Neuronal stem cell (in vitro differentiated cells): Measurements from ENCODE around the gene PRR14.

Source experiments
- DNase-seq: peaks from one replicate; pipeline ENCODE4 v3.0.0-alpha.2; 2013; ENCODE audit warnings: low spot score
- H2AFZ ChIP-seq: one replicate; pipeline ENCODE4 v1.6.1; 2013; ENCODE audit warnings: mild to moderate bottlenecking, low read length, inconsistent platforms
- H2AK5ac ChIP-seq: 2 replicates; pipeline ENCODE4 v1.6.1; 2013; ENCODE audit warnings: low read depth, mild to moderate bottlenecking, inconsistent platforms, low read length, moderate library complexity, mixed read lengths
- H2BK120ac ChIP-seq: 2 replicates; pipeline ENCODE4 v1.6.1; 2013; ENCODE audit warnings: low read depth, mild to moderate bottlenecking, inconsistent platforms, low read length, moderate library complexity, mixed read lengths
- H2BK12ac ChIP-seq: one replicate; pipeline ENCODE4 v1.6.1; 2013; ENCODE audit warnings: low read length, inconsistent platforms
- H2BK15ac ChIP-seq: 2 replicates; pipeline ENCODE4 v1.6.1; 2013; ENCODE audit warnings: mild to moderate bottlenecking, low read length, inconsistent platforms, mixed read lengths
- H2BK5ac ChIP-seq: one replicate; pipeline ENCODE4 v1.6.1; 2013; ENCODE audit warnings: inconsistent platforms, mild to moderate bottlenecking, low read length, moderate library complexity
- H3K14ac ChIP-seq: one replicate; pipeline ENCODE4 v1.6.1; 2013; ENCODE audit warnings: low read length, inconsistent platforms
- H3K18ac ChIP-seq: 2 replicates; pipeline ENCODE4 v1.6.1; 2013; ENCODE audit warnings: low read length, inconsistent platforms
- H3K23ac ChIP-seq: 2 replicates; pipeline ENCODE4 v1.6.1; 2013; ENCODE audit warnings: low read depth, mild to moderate bottlenecking, mixed read lengths, low read length, inconsistent platforms; ENCODE audit not compliant: poor library complexity
- H3K27ac ChIP-seq: replicated peaks from 3 replicates; pipeline ENCODE4 v1.5.1; 2013; ENCODE audit warnings: low read length, inconsistent platforms
- H3K27me3 ChIP-seq, 3 experiments: 2 replicates each; pipeline ENCODE4 v1.6.1; 2013; ENCODE audit warnings: low read length in 3 of 3, mild to moderate bottlenecking in 2 of 3, inconsistent platforms in 1 of 3, low read depth in 1 of 3, mixed read lengths in 1 of 3, moderate library complexity in 1 of 3; ENCODE audit not compliant: control insufficient read depth in 3 of 3, insufficient read depth in 3 of 3
- H3K36me3 ChIP-seq, 2 donors: replicated peaks in 1 of 2; 2 replicates each; pipeline ENCODE4 v1.6.1; 2013; ENCODE audit warnings: low read length in 2 of 2; ENCODE audit not compliant: control insufficient read depth in 2 of 2, insufficient read depth in 2 of 2
- H3K4ac ChIP-seq: 2 replicates; pipeline ENCODE4 v1.6.1; 2013; ENCODE audit warnings: inconsistent platforms, mild to moderate bottlenecking, low read length, moderate library complexity
- H3K4me1 ChIP-seq, 2 donors: 1 replicate in 1 of 2; 2 replicates in 1 of 2; pipeline ENCODE4 v1.6.1; 2013; ENCODE audit warnings: low read length in 2 of 2, low read depth in 1 of 2; ENCODE audit not compliant: control insufficient read depth in 2 of 2, insufficient read depth in 1 of 2
- H3K4me2 ChIP-seq: one replicate; pipeline ENCODE4 v1.6.1; 2013; ENCODE audit warnings: mild to moderate bottlenecking, low read length, inconsistent platforms; ENCODE audit not compliant: insufficient read depth, poor library complexity, severe bottlenecking
- H3K4me3 ChIP-seq, 2 donors: 2 replicates each; pipeline ENCODE4 v1.5.1; 2013; ENCODE audit warnings: low read length in 2 of 2, mild to moderate bottlenecking in 2 of 2, inconsistent platforms in 1 of 2, moderate library complexity in 1 of 2
- H3K79me1 ChIP-seq: one replicate; pipeline ENCODE4 v1.6.1; 2013; ENCODE audit warnings: low read depth, mild to moderate bottlenecking, inconsistent platforms, low read length, moderate library complexity
- H3K9ac ChIP-seq: one replicate; pipeline ENCODE4 v1.6.1; 2013; ENCODE audit warnings: mild to moderate bottlenecking, low read depth, low read length, inconsistent platforms; ENCODE audit not compliant: poor library complexity
- H3K9me3 ChIP-seq, 2 donors: replicated peaks in 1 of 2; 2 replicates each; pipeline versions ENCODE3 to v1.6.1; 2013; ENCODE audit warnings: low read length in 2 of 2, mild to moderate bottlenecking in 2 of 2, inconsistent platforms in 1 of 2, low read depth in 1 of 2, mixed read lengths in 1 of 2, moderate library complexity in 1 of 2; ENCODE audit not compliant: control insufficient read depth in 2 of 2, insufficient read depth in 1 of 2
- H4K8ac ChIP-seq: one replicate; pipeline ENCODE4 v1.6.1; 2013; ENCODE audit warnings: low read depth, mild to moderate bottlenecking, inconsistent platforms, low read length, moderate library complexity
- H4K91ac ChIP-seq: one replicate; pipeline ENCODE4 v1.6.1; 2013; ENCODE audit warnings: low read length, low read depth, mild to moderate bottlenecking, inconsistent platforms; ENCODE audit not compliant: poor library complexity
- WGBS, 2 donors: extraction: QIAGEN DNeasy Blood & Tissue Kit; methylation state at CpG; one replicate each; pipeline ENCODE4 v1.1.7; 2013; ENCODE audit warnings: missing lambda C conversion rate in 2 of 2, mixed read lengths in 1 of 2; ENCODE audit not compliant: insufficient read length in 2 of 2, insufficient replicate concordance in 1 of 2; ENCODE audit errors: extremely low coverage in 2 of 2; 5-methylcytosine and 5-hydroxymethylcytosine counted together

PRR14 gene

GRCh38 chr16:30669903-30670824, 19.4 kb downstream of the PRR14 start:
- no peak overlapping the region for H2AK5ac ChIP-seq
- H3K27ac ChIP-seq = no peak overlapping the region
- no peak overlapping the region for H2BK12ac ChIP-seq
- DNase-seq = no peak
- no peak overlapping the region for H3K14ac ChIP-seq
- H3K4me1 ChIP-seq = no peaks in the 10 kb centered on the region
- H3K27me3 ChIP-seq = peaks cover 0 to 3% (median 0%) of the 10 kb centered on the region in 3 experiments
- H2AFZ ChIP-seq = no peak overlapping the region
- H3K9me3 ChIP-seq = peaks cover 0 to 2% of the 10 kb centered on the region in 2 donors
- H3K9ac ChIP-seq = no peak overlapping the region
- H3K4me3 ChIP-seq = no peak overlapping the region
- no peak overlapping the region for H2BK120ac ChIP-seq
- no CpG with 5 or more reads among the region's 14 CpGs for WGBS, 2 donors
- no peak overlapping the region for H3K23ac ChIP-seq
- peaks cover 1% of the 10 kb centered on the region for H3K79me1 ChIP-seq
- no peak overlapping the region for H4K8ac ChIP-seq
- no peak overlapping the region for H3K18ac ChIP-seq
- no peak overlapping the region for H2BK5ac ChIP-seq
- peaks cover 29 to 56% of the 10 kb centered on the region in 2 donors for H3K36me3 ChIP-seq
- H3K4ac ChIP-seq = no peak overlapping the region
- no peak overlapping the region for H4K91ac ChIP-seq
- H3K4me2 ChIP-seq = no peak overlapping the region
- no peak overlapping the region for H2BK15ac ChIP-seq

DNA sequence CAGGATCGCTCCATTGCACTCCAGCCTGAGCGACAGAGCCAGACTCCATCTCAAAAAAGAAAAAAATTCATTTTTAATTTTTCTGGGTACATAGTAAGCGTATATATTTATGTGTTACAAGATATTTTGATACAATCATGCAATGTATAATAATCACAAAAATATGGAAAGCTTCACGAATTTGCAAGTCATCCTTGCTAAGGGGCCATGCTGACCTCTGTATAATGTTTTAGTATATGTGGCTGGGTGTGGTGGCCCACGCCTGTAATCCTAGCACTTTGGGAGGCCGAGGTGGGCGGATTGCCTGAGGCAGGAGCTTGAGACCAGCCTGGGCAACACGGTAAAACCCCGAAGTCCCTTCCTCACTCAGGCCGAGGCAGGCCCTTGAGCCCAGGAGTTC, 24.4 kb downstream of the PRR14 start:
- Histone ChIP-seq H3K23ac (no peak overlapping the region), H2AFZ (no peak overlapping the region), H2BK15ac (no peak overlapping the region), H3K27ac (no peak overlapping the region), H3K18ac (no peak overlapping the region), H3K27me3 (peaks cover 0 to 5% (median 0%) of the 10 kb centered on the region in 3 experiments), H3K4me3 (no peak overlapping the region), H3K9me3 (peaks cover 0 to 2% of the 10 kb centered on the region in 2 donors), H3K79me1 (no peaks in the 10 kb centered on the region), H2BK12ac (no peak overlapping the region), H2BK120ac (no peak overlapping the region), H3K9ac (no peak overlapping the region), H4K91ac (no peak overlapping the region), H3K4me1 (peaks cover 3 to 14% of the 10 kb centered on the region in 2 donors), H3K14ac (no peak overlapping the region), H4K8ac (no peak overlapping the region), H3K36me3 (peaks cover 0 to 10% of the 10 kb centered on the region in 2 donors), H2BK5ac (no peak overlapping the region), H3K4me2 (no peak overlapping the region), H3K4ac (no peak overlapping the region), H2AK5ac (no peak overlapping the region)
- no CpG with 5 or more reads among the region's 10 CpGs for WGBS, 2 donors
- no peak for DNase-seq

DNA sequence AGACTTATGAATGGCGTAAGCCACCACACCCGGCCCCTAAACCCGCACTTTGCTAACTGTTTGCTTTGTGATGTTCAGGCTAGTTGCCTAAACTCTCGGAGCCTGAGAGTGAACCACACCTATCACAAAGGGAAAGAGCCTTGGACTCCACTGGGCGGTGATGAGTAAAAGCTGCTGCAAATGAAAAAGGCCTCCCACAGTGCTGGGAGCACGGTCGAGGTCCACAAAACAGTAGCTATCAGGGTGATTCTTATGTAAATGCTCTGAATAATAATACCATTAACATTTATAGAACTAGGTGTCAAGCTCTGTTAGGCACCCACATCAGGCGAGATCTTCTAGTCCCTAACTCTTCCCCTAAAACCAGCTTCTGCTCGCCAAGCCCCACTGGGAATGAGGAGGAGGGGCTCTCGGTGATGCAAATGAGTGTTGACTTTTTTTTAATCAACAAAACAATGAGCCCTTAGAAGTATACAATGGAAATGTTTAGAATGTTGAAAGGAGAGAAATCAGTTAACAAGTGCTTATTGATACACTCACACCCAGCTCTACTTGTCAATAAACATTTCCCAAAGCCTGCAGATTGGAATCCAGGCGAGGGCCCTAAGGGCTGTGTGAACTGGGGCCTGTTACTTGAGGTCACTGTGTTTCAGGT, 27.3 kb downstream of the PRR14 start:
- Histone ChIP-seq H3K4me1 (peaks cover 3 to 14% of the 10 kb centered on the region in 2 donors), H3K4me2 (no peak overlapping the region), H3K27ac (no peak overlapping the region), H3K4ac (no peak overlapping the region), H3K9ac (no peak overlapping the region), H3K23ac (no peak overlapping the region), H2AFZ (peak overlapping the region; percentile 80), H2BK15ac (no peak overlapping the region), H2BK120ac (no peak overlapping the region), H4K8ac (no peak overlapping the region), H3K14ac (no peak overlapping the region), H2BK12ac (no peak overlapping the region), H3K36me3 (no peaks in the 10 kb centered on the region), H2BK5ac (no peak overlapping the region), H3K79me1 (no peaks in the 10 kb centered on the region), H3K9me3 (peaks cover 0 to 2% of the 10 kb centered on the region in 2 donors), H3K4me3 (no peak overlapping the region), H3K27me3 (peaks cover 0 to 7% (median 0%) of the 10 kb centered on the region in 3 experiments), H2AK5ac (no peak overlapping the region), H3K18ac (no peak overlapping the region), H4K91ac (no peak overlapping the region)
- WGBS, 2 donors = no CpG with 5 or more reads among the region's 11 CpGs
- DNase-seq = no peak

DNA sequence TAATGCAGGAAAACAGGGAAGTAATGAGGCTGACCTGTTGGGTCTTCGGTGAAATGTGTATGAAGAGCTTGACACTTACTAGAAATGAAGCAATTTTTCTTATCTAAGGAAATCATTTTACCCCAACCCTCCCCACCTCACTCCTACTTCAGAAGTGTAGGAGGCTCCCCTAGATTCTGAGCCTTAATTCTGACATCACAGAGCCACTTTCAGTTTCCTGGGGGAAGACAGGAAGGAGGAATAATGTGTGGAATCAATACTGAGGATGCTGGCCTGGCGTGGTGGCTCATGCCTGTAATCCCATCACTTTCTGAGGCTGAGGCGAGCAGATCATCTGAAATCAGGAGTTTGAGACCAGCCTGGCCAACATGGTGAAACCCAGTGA, 27.8 kb downstream of the PRR14 start:
- no peak overlapping the region for H2BK120ac ChIP-seq
- no peak overlapping the region for H2BK15ac ChIP-seq
- no peak overlapping the region for H2AK5ac ChIP-seq
- no peak overlapping the region for H3K27ac ChIP-seq
- whole genome bisulfite sequencing, 2 donors = no CpG with 5 or more reads among the region's 3 CpGs
- H4K8ac ChIP-seq = no peak overlapping the region
- H4K91ac ChIP-seq = no peak overlapping the region
- peak overlapping the region; percentile 80 for H2AFZ ChIP-seq
- no peak overlapping the region for H3K9ac ChIP-seq
- no peaks in the 10 kb centered on the region for H3K9me3 ChIP-seq
- no peak overlapping the region for H2BK5ac ChIP-seq
- no peaks in the 10 kb centered on the region for H3K79me1 ChIP-seq
- peaks cover 0 to 4% (median 0%) of the 10 kb centered on the region in 3 experiments for H3K27me3 ChIP-seq
- H3K36me3 ChIP-seq = no peaks in the 10 kb centered on the region
- H3K4me3 ChIP-seq = no peak overlapping the region
- no peak for DNase-seq
- H3K4me1 ChIP-seq = peaks cover 3 to 14% of the 10 kb centered on the region in 2 donors
- H3K14ac ChIP-seq = no peak overlapping the region
- no peak overlapping the region for H2BK12ac ChIP-seq
- no peak overlapping the region for H3K23ac ChIP-seq
- no peak overlapping the region for H3K4ac ChIP-seq
- no peak overlapping the region for H3K4me2 ChIP-seq
- H3K18ac ChIP-seq = no peak overlapping the region
